Esophagus squamous epithelium (tissue), 5 donors: Measurements from ENCODE around the gene DYRK2. TPM values are rescaled to one million over a fixed set of nuclear protein-coding genes. Genes with fewer than 3 reads are reported as not detected.

Experiments
- DNase-seq: peaks from one replicate; lab custom pipeline; 2025; lab: John Stamatoyannopoulos, UW
- H3K27ac ChIP-seq, 4 donors: fragments of 200-600 bp; sonication (generic); one replicate each; pipeline ENCODE4 v1.5.1; 2016 to 2019; ENCODE audit warnings: mild to moderate bottlenecking in 1 of 4
- H3K27me3 ChIP-seq, 4 donors: fragments of 200-600 bp; sonication (generic); 1 replicate in 3 of 4; 2 replicates in 1 of 4; pipeline versions ENCODE4 v1.5.1 to v1.6.0; 2017 to 2021; ENCODE audit warnings: antibody characterized with exemption in 1 of 4
- H3K36me3 ChIP-seq, 3 donors: fragments of 200-600 bp; sonication (generic); one replicate each; pipeline ENCODE4 v1.5.1; 2016 to 2019
- H3K4me1 ChIP-seq, 3 donors: fragments of 200-600 bp; sonication (generic); one replicate each; pipeline ENCODE4 v1.5.1; 2017 to 2019
- H3K4me3 ChIP-seq, 4 donors: fragments of 200-600 bp; sonication (generic); 1 replicate in 3 of 4; 2 replicates in 1 of 4; pipeline ENCODE4 v1.5.1; 2016 to 2019; ENCODE audit warnings: mild to moderate bottlenecking in 2 of 4, moderate library complexity in 1 of 4
- H3K9me3 ChIP-seq, 3 donors: fragments of 200-600 bp; sonication (generic); one replicate each; pipeline ENCODE4 v1.5.1; 2016 to 2019
- CTCF ChIP-seq, 6 experiments: fragments of 450-650 bp in 4 of 6; fragments of 200-600 bp in 2 of 6; sonication (generic) in 2 of 6; IDR thresholded peaks; one replicate each; pipeline ENCODE4 v1.5.1; 2016 to 2019; ENCODE audit warnings: antibody characterized with exemption in 6 of 6, mild to moderate bottlenecking in 4 of 6, moderate library complexity in 4 of 6
- POLR2A ChIP-seq, 4 donors: fragments of 450-650 bp; IDR thresholded peaks; one replicate each; pipeline ENCODE4 v1.6.1; 2017; ENCODE audit warnings: antibody characterized with exemption in 4 of 4, mild to moderate bottlenecking in 4 of 4, moderate library complexity in 3 of 4
- WGBS, 2 donors: methylation state at CpG; one replicate each; pipeline ENCODE4 v1.1.5; 2018; 5-methylcytosine and 5-hydroxymethylcytosine counted together
- intact Hi-C: fragments of 100-400 bp; cut with DNase I; formaldehyde crosslinking; loops from one replicate; pipeline ENCODE4 v1.15.0; 2022
- total RNA-seq, 4 donors: library from RNA; depleted of rRNA; stranded (reverse); fragments of >200 nt; gene quantifications; one replicate each; pipeline ENCODE4 v1.1.0, GENCODE V29; 2016
- donor health status: DM: yes; HTN: yes; CAD: no.

Gene DYRK2
- total RNA-seq, 4 donors from 2014 or later: 14.9 to 22.1 (median 15.7) TPM

- DNase-seq: no peak
- Histone ChIP-seq H3K9me3 (no peaks in the 10 kb centered on the region), H3K4me1 (peaks cover 0 to 62% (median 9%) of the 10 kb centered on the region in 3 donors)
Observed at GRCh38 chr12:67661311-67662021, 12.9 kb downstream of the DYRK2 start.

DNA sequence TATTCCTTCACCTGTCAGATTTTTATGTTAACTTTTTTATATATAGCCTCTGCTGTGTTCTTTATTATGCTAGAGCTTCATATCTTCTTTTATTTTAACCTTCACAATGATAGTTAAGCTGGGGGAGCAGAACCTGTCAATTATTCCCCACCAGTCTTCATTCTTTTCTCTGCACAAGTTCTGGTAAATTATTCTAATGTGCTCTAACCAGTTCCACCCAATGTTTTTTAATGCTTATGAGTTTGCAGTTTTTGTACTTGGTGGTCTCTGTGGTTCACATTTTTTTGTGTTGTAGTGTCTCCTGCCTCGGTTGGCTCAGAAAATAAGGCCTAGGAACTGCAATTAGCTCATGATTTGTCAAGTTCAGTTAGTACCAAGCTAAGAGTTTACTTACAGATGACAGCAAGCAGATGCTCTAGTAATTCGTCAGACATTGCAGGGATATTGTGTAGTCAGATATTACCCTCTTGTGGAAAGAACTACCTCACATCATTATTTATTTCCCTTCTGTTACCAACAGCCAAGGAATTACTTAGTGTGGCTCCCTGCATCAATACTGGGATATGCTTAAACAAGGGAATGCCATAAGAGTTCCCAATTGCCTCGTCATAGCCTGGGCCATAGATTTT, 14.5 kb downstream of the DYRK2 start:
- H3K4me3 ChIP-seq: no peak overlapping the region
- H3K36me3 ChIP-seq: peaks cover 0 to 17% (median 5%) of the 10 kb centered on the region in 3 donors
- TF ChIP-seq CTCF (IDR thresholded peaks at IDR 0.05): no peak
- TF ChIP-seq POLR2A (IDR thresholded peaks at IDR 0.05): no peak
- intact Hi-C loops: no loop called here
- WGBS, 2 donors: 61 to 76% methylated on average over 3 of the region's 3 CpGs
- H3K4me1 ChIP-seq: peaks cover 0 to 69% (median 9%) of the 10 kb centered on the region in 3 donors
- DNase-seq: no peak
- H3K27me3 ChIP-seq: no peaks in the 10 kb centered on the region
- H3K9me3 ChIP-seq: no peaks in the 10 kb centered on the region
- no peak overlapping the region for H3K27ac ChIP-seq

More at GRCh38 chr12:67661311-67662021, 12.9 kb downstream of the DYRK2 start:
- H3K27me3 ChIP-seq: no peaks in the 10 kb centered on the region
- no peak for TF ChIP-seq CTCF (IDR thresholded peaks at IDR 0.05)
- TF ChIP-seq POLR2A (IDR thresholded peaks at IDR 0.05): no peak
- WGBS, 2 donors: 58 to 61% methylated on average over 4 of the region's 4 CpGs
- intact Hi-C loops: no loop called here
- no peak overlapping the region for H3K4me3 ChIP-seq
- peaks cover 4 to 31% (median 15%) of the 10 kb centered on the region in 3 donors for H3K36me3 ChIP-seq
- peak overlapping the region in 1 of 4 donors; percentile 14 for H3K27ac ChIP-seq

- peaks cover 0 to 6% (median 0%) of the 10 kb centered on the region in 3 donors for H3K36me3 ChIP-seq
- intact Hi-C loops: no loop called here
- DNase-seq: no peak
- H3K27me3 ChIP-seq: no peaks in the 10 kb centered on the region
- no peaks in the 10 kb centered on the region for H3K9me3 ChIP-seq
- 63 to 65% methylated on average over 2 of the region's 2 CpGs for WGBS, 2 donors
- peaks cover 0 to 58% (median 6%) of the 10 kb centered on the region in 3 donors for H3K4me1 ChIP-seq
- no peak overlapping the region for H3K4me3 ChIP-seq
- H3K27ac ChIP-seq: no peak overlapping the region
- TF ChIP-seq CTCF (IDR thresholded peaks at IDR 0.05) (no peak), POLR2A (IDR thresholded peaks at IDR 0.05) (no peak)
Observed at GRCh38 chr12:67664171-67664570, 15.6 kb downstream of the DYRK2 start.

- WGBS, 2 donors: 62 to 75% methylated on average over 1 of the region's 1 CpG
- DNase-seq: no peak
- Histone ChIP-seq H3K9me3 (no peaks in the 10 kb centered on the region), H3K4me3 (no peak overlapping the region), H3K27ac (no peak overlapping the region), H3K27me3 (no peaks in the 10 kb centered on the region), H3K4me1 (peaks cover 0 to 48% (median 6%) of the 10 kb centered on the region in 3 donors), H3K36me3 (no peaks in the 10 kb centered on the region)
- intact Hi-C loops: no loop called here
- TF ChIP-seq CTCF (IDR thresholded peaks at IDR 0.05) (no peak), POLR2A (IDR thresholded peaks at IDR 0.05) (no peak)
Observed at GRCh38 chr12:67665679-67666078, 17.1 kb downstream of the DYRK2 start.

DNA sequence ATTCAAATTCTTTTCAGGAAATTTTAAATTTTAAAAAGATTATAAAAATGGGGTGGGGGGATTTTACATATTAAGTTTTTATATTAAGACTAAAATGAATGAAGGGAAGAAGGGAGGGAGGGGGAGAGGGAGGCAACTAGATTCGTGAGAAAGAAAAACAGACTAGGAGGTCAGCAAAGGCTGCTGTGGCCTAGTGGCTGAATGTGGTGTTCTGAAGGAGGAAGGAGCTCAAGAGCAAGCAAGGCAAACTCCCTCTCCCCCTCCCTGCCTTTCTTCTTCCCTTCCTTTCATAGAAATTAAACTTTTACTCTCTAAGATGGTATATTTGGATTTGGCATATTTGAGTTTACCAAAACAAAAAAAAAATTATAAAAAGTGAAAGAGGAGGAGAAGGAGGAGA, 18.1 kb downstream of the DYRK2 start:
- H3K4me3 ChIP-seq: no peak overlapping the region
- intact Hi-C loops: no loop called here
- H3K27ac ChIP-seq: no peak overlapping the region
- H3K27me3 ChIP-seq: no peaks in the 10 kb centered on the region
- peaks cover 0 to 39% (median 6%) of the 10 kb centered on the region in 3 donors for H3K4me1 ChIP-seq
- no peak for TF ChIP-seq POLR2A (IDR thresholded peaks at IDR 0.05)
- no peak for TF ChIP-seq CTCF (IDR thresholded peaks at IDR 0.05)
- WGBS, 2 donors: 58 to 59% methylated on average over 1 of the region's 1 CpG
- DNase-seq: no peak
- H3K36me3 ChIP-seq: no peaks in the 10 kb centered on the region
- H3K9me3 ChIP-seq: no peaks in the 10 kb centered on the region
